GM19438 (cell line): Measurements from ENCODE around the gene TMEM178B.

Experiments
- ATAC-seq: cut with Tn5 transposase; IDR thresholded peaks from one replicate; pipeline ENCODE4 v1.9.1; 2021; ENCODE audit warnings: low read depth; ENCODE audit not compliant: unreplicated experiment

Gene TMEM178B

DNA sequence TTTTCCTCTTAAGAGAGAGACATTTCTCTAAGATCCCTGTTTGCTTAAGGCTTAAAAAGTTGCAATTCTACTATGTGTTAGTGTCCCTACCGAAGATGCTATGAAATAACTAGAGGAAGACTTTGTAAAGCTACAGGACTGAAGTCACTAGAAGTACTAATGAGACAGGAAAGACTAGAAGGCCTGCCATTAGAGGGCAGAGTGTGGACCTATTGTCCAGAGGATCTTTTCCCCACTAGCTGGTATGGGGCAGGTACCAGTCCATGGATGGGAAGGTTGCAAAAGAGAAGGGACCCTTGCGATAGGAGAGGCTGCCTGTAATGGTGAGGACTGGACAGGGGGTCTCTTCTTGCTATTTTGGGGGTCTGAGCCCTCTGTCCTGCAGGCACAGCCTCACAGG, 178.1 kb downstream of the TMEM178B start:
- ATAC-seq = no peak

GRCh38 chr7:141257597-141257996, 183.7 kb downstream of the TMEM178B start:
- ATAC-seq = no peak

DNA sequence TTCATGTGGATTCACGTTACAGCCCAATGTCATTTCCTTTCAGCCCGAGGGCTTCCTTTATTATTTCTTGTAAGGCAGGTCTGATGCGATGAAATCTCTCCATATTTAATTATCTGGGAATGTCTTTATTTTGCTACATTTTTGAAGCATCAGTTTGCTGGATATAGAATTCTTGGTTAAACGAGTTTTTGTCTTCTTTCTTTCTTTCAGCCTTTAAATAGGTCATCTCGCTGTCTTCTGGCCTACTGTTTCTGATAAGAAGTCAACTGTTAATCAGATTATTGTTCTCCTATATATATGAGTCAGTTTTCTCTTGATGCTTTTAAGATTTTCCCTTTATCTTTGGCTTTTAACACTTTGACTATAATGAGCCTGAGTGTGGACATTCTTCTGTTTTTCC, 184.7 kb downstream of the TMEM178B start:
- ATAC-seq = no peak

DNA sequence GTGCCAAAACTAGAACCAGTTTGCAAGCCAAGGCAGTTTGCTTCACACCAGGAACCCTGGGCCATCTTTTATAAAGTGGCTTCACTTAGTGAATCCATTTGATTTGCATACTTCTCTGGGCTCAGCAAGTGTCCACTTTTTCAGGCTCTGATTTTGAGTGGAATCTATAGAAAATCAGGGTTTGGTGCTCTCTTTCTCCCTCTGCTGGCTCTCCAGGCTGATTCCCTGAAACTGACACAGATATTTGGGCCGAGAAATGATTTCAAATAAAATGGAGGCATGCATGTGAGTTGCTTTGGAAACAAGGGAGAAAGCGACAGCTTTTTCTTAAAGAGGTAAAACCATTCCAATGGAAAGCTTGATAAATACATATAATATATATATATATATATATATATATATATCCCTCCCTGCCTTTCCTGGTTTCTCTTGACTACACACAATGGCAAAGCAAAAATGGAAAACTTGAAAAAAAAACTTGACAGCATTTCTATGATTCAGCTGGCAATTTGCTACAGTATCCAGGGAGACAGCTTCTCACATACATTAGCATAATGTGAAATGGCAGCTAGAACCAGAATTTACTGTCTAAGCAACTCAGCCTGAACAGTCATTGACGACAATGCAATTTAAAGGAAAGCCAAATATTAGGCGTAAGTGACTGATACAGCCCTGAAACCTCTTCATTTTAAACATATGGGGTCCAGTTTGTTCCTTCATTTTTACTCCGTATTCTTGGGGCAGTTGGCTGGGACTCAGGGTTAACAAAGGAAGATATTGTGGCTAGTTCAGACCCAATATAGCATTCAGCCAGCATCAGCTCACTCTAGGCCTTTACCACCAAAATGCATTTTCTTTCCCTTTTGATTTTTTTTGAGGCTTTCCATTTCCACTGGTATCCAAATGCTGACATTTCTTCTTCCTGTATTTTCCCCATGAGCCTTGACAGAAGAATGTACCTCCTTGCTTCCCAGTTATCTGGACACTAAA, 188.5 kb downstream of the TMEM178B start:
- no peak for ATAC-seq

DNA sequence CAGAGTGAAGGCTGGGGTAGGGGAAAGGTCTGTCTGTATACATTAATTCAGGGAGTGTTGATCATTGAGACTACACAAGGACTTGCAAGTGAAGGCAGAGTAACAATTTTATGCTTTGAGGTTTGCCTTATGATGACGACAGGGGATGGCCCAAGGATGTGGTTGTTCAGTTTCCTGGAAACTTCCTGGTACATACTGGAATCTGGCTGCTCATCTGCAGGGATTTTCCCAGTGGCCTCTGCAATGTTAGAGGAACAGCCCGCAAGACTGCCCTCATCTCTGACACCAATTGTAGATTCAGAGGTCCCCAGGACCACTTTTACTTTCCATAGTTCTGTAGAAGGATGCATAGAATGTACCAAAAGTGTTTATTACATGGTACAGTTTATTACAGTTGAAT, 189.6 kb downstream of the TMEM178B start:
- ATAC-seq = no peak

GRCh38 chr7:141263983-141264382, 190.1 kb downstream of the TMEM178B start:
- ATAC-seq = no peak

GRCh38 chr7:141264511-141264910, 190.6 kb downstream of the TMEM178B start:
- no peak for ATAC-seq

DNA sequence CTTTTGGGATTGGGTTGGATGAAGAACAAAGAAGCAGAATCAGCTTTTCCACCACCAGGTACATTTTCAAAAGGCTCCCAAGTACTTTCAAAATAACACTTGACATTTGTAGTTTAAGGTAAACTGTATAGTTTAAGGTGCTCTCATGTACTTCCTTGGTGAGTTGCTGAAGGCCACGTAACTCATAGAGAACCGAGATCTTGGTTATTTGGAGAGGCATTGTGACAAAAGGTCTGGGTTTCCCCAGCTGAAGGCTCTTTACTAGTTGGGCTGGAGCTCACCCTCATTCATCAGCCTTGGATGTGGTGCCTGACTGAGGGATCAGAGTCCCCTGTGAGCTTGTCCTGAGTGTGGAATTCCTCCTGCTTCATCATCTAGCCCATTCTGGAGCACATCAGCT, 191.8 kb downstream of the TMEM178B start:
- ATAC-seq = no peak

GRCh38 chr7:141268614-141269013, 194.8 kb downstream of the TMEM178B start:
- ATAC-seq = no peak

DNA sequence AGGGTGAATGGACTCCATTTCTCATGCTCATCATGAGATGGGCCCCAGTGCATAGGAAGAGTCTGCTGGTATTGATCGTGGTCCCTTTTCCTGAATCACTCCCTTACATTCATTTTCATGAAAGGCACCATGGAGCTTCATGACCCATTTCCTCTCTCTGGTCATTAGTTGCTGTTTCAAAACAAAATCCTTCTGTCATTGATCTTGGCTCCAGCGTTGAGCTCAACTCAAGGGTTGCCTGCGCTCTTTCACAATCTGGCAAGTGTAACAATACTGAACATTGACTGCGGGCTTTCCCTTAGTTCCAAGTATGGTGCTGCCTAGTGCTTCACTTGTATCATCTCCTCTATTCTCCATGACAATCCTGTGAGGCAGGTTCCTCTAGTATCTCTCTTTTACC, 197.6 kb downstream of the TMEM178B start:
- no peak for ATAC-seq

DNA sequence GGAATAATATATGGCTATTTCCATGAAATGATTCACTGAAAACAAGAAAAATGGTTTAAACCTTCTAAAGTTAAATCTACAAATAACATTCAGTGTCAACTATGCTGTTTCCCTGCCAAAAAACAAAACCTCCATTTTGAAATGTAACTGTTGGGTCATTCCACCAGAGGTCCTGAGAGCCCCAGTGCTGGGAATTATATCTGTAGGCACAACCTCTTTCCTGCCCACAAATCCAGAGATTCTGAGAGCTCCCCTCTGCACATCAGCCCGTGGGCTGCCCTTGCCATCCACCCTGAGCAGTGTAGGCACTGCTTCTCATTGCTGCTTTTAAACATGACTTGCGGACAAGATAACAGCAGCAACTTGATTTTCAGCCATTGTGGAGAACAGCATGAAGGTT, 198.6 kb downstream of the TMEM178B start:
- ATAC-seq = no peak

GRCh38 chr7:141275350-141275749, 201.5 kb downstream of the TMEM178B start:
- no peak for ATAC-seq

GRCh38 chr7:141276031-141276430, 202.2 kb downstream of the TMEM178B start:
- ATAC-seq = no peak

DNA sequence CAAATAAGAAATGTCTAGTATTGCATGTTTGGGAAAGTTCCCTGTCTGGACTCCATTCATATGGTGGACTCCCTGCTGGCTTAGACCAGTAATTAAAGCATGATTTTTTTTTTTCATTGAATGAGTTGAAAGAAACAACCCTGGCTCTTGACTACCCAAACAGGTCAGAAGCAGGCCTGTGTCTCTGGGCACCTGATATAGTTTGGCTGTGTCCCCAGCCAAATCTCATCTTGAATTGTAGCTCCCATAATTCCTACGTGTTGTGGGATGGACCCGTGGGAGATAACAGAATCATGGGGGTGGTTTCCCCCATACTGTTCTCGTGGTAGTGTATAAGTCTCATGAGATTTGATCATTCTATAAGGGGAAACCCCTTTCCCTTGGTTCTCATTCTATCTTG, 206.2 kb downstream of the TMEM178B start:
- ATAC-seq = no peak

DNA sequence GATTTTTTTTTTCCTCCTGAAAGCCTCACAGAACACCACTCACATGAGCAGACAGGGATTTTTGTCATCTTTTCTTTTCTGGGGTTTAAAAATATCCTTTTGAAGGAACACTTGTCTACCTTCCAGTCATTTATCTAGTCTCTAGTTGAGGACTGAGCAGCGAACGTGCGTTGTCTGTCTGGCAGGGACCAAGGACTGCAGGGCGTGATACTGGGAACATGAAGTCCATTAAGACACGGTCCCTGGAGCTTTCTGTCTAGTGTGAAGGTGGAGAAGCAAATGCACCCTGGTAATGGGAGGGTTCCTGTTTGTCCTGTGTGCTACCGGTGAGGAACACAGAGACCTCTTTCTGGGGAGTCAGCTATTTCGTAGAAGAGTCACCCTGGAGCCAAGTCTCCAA, 207.4 kb downstream of the TMEM178B start:
- ATAC-seq = no peak

DNA sequence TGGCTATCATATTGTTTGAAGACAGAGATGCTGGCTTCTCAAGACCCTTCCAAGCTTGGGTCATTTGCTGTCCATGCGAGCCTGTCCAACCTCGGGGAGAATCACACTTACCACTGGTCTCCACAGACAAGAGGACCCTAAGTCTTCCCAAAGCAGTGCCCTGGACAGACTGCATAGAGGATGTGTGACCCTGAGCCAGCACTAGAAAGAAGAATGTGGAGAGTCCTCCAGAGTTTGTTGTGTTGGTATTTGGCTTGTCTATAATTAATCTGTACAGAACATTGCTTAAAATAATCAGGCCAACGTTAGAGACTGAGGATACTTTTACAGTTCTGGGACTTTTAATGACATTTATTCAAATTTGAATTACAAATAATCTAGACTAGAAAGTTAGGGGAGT, 212.7 kb downstream of the TMEM178B start:
- ATAC-seq = no peak

DNA sequence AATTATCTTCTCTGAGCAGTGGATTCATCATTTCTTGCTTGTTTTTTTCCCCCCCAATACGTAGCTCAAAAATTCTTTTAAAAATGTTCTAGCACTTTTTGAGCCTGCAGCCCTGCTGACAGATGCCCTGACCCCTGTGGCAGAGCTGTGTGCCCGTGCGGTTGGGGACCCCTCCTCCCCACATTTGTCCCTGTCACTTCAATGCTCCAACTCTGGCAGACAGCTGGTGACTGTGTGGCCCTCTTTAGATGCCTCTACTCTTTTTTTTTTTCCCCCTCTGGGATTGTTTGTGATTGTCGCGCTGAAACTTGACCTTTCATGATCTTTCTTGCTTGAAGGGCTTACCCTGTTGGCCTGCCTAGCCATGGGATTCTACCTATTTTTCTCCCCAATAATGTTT, 214.1 kb downstream of the TMEM178B start:
- ATAC-seq = no peak

- ATAC-seq = no peak
Measured at GRCh38 chr7:141288626-141289025, 214.8 kb downstream of the TMEM178B start.

- ATAC-seq = no peak
Measured at GRCh38 chr7:141290365-141290764, 216.5 kb downstream of the TMEM178B start.

DNA sequence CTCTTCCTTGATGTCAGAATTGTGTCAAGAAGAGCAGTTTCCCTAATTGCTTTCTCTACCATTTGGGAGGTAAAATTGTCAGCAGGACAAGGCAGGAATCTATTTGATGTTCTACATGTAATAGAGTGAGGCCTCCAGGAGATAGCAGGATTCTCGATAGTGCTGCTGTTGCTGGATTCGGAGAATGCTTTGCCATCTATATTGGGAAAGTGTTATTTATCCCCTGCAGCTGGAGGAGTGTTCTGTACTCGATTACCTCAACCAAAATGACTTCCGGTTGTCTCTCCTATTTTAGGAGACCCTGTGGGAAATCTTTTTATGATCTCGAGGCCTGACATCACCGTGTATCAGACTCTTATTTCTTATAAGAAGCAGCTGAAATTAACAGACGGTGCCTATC, 217.1 kb downstream of the TMEM178B start:
- no peak for ATAC-seq

GRCh38 chr7:141291541-141291940, 217.7 kb downstream of the TMEM178B start:
- no peak for ATAC-seq

DNA sequence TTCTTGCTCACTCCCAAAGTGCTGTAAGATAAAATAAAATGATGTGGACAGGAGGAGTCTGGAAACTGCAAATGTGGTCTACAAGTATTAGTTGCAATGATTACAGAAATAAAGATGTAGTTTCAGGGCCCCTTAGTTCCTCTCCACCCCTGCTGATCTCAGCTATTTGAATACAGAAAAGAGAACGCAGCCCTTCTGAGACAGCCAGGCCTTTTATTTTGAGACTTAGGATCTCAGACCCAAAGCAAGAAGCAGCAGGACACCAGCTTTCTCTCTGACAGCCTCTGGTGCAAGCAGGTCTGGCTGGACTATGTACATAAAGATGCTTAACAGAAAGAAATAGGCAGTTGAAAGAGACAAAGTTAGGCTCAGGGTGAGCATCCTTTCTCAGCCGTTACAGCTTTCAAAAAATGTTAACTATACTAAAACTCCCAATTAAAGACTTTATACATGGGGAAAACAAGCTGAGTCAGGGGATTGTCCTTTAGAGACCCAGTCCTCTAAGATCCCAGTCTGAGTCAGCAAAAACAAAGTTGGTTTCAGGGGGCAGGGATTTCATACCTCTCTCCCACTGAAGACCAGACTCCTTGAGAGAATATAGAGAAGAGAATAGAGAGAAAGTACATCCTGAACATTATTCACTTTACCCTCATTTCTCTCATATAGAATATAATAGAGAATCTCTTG, 220.4 kb downstream of the TMEM178B start:
- no peak for ATAC-seq
